HCT116 (cell line): Measurements from ENCODE around the gene LCNL1. TPM values are rescaled to one million over a fixed set of nuclear protein-coding genes. Genes with fewer than 3 reads are reported as not detected.

ENCODE experiments used
- ATAC-seq: fragments of 200-7000 bp; cut with Tn5 transposase; 2 replicates; pipeline ENCODE4 v1.9.1; 2020; ENCODE audit warnings: mild to moderate bottlenecking, moderate library complexity
- BruUV-seq: library from RNA; stranded (reverse); fragments of 400-500 nt; replicated peaks from 2 replicates; lab custom pipeline; 2021; lab: Mats Ljungman, UMichigan
- CTCF ChIA-PET: fragments of 300-600 bp; sonication (Branson Sonifier 250); formaldehyde crosslinking; loops from one replicate; lab custom pipeline; 2021; ENCODE audit warnings: antibody characterized with exemption; lab: Charles Lee
- POLR2A ChIA-PET: fragments of 300-600, 350-600 bp; sonication (Branson Sonifier 250); formaldehyde crosslinking; loops from one replicate; lab custom pipeline; 2021; ENCODE audit warnings: antibody characterized with exemption; lab: Charles Lee
- RAD21 ChIA-PET, 2 experiments: fragments of 300-600 bp; sonication (Branson Sonifier 250); formaldehyde crosslinking; loops; one replicate each; lab custom pipeline; 2023; ENCODE audit warnings: low total read pairs in 2 of 2; ENCODE audit not compliant: uncharacterized antibody in 2 of 2, unreplicated experiment in 2 of 2, low non-redundant PET in 1 of 2; lab: Charles Lee
- DNase-seq: peaks from one replicate; pipeline ENCODE4 v3.0.0-alpha.2; 2010; ENCODE audit warnings: low read depth, low spot score
- H2AFZ ChIP-seq: fragments of 200-600 bp; shearing (Covaris generic), sonication (generic); 2 replicates; pipeline ENCODE4 v1.6.1; 2017; ENCODE audit warnings: low read depth, mixed run types, mixed read lengths, antibody characterized with exemption, low read length; ENCODE audit not compliant: poor library complexity, severe bottlenecking
- H3K27ac ChIP-seq: 2 replicates; pipeline ENCODE4 v1.5.1; 2012; ENCODE audit warnings: low read depth, low read length
- H3K27me3 ChIP-seq: fragments of 200-600 bp; sonication (generic); 2 replicates; pipeline ENCODE4 v1.6.1; 2016; ENCODE audit warnings: mixed run types, low read length, mixed read lengths; ENCODE audit not compliant: insufficient read depth
- H3K36me3 ChIP-seq, 2 experiments: fragments of 200-500 bp in 1 of 2; fragments of 200-600 bp in 1 of 2; sonication (Bioruptor generic) in 1 of 2; sonication (generic) in 1 of 2; 2 replicates each; pipeline versions ENCODE4 v1.5.1 to v1.6.1; 2014 to 2016; ENCODE audit warnings: low read length in 2 of 2, inconsistent platforms in 1 of 2, mixed read lengths in 1 of 2, mixed run types in 1 of 2; ENCODE audit not compliant: insufficient read depth in 2 of 2, control insufficient read depth in 1 of 2
- H3K4me1 ChIP-seq, 2 experiments: fragments of 200-600 bp in 1 of 2; sonication (generic) in 1 of 2; 2 replicates each; pipeline versions ENCODE4 v1.5.1 to v1.6.1; 2012 to 2017; ENCODE audit warnings: low read length in 2 of 2, inconsistent platforms in 1 of 2, mild to moderate bottlenecking in 1 of 2, mixed read lengths in 1 of 2, mixed run types in 1 of 2, moderate library complexity in 1 of 2; ENCODE audit not compliant: insufficient read depth in 2 of 2, control insufficient read depth in 1 of 2
- H3K4me2 ChIP-seq: fragments of 200-600 bp; sonication (generic); 2 replicates; pipeline ENCODE4 v1.6.1; 2017; ENCODE audit warnings: mixed run types, low read length, mixed read lengths
- H3K4me3 ChIP-seq, 2 experiments: fragments of 200-600 bp in 1 of 2; sonication (generic) in 1 of 2; replicated peaks in 1 of 2; 2 replicates each; pipeline ENCODE4 v1.5.1; 2011 to 2016; ENCODE audit warnings: low read length in 2 of 2, control low read depth in 1 of 2, low read depth in 1 of 2, mild to moderate bottlenecking in 1 of 2, mixed read lengths in 1 of 2, mixed run types in 1 of 2
- H3K79me2 ChIP-seq: fragments of 200-600 bp; sonication (generic); 2 replicates; pipeline ENCODE4 v1.6.1; 2017; ENCODE audit warnings: mild to moderate bottlenecking, mixed run types, low read length, moderate library complexity, mixed read lengths; ENCODE audit not compliant: insufficient read depth
- H3K9ac ChIP-seq: fragments of 200-600 bp; sonication (generic); 2 replicates; pipeline ENCODE4 v1.6.1; 2016; ENCODE audit warnings: low read length, mixed read lengths
- H3K9me2 ChIP-seq: fragments of 200-600 bp; sonication (generic), shearing (Covaris generic); 2 replicates; pipeline ENCODE4 v1.6.1; 2017; ENCODE audit warnings: mixed run types, mild to moderate bottlenecking, moderate library complexity; ENCODE audit not compliant: insufficient read depth
- H3K9me3 ChIP-seq, 2 experiments: fragments of 200-500 bp in 1 of 2; fragments of 200-600 bp in 1 of 2; sonication (Bioruptor generic) in 1 of 2; sonication (generic) in 1 of 2; 2 replicates each; pipeline ENCODE4 v1.6.1; 2014 to 2017; ENCODE audit warnings: low read length in 2 of 2, mixed read lengths in 2 of 2, inconsistent platforms in 1 of 2, low read depth in 1 of 2, mild to moderate bottlenecking in 1 of 2, mixed run types in 1 of 2, moderate library complexity in 1 of 2; ENCODE audit not compliant: control insufficient read depth in 1 of 2, insufficient read depth in 1 of 2
- H4K20me1 ChIP-seq: fragments of 200-600 bp; sonication (generic), shearing (Covaris generic); 2 replicates; pipeline ENCODE4 v1.6.1; 2017; ENCODE audit warnings: mixed run types, mild to moderate bottlenecking, moderate library complexity; ENCODE audit not compliant: insufficient read depth
- CBX3 ChIP-seq: IDR thresholded peaks from 2 replicates; pipeline ENCODE4 v1.6.1; 2012; ENCODE audit warnings: low read depth
- CEBPB ChIP-seq: IDR thresholded peaks from 2 replicates; pipeline ENCODE4 v1.6.1; 2012; ENCODE audit warnings: low read depth
- ELF1 ChIP-seq: IDR thresholded peaks from 2 replicates; pipeline ENCODE4 v1.6.1; 2012; ENCODE audit warnings: low read depth, borderline replicate concordance
- EZH2 ChIP-seq: fragments of 200-600 bp; sonication (generic); IDR thresholded peaks from 2 replicates; pipeline ENCODE4 v1.6.1; 2017; ENCODE audit warnings: antibody characterized with exemption, mixed run types
- EZH2phosphoT487 ChIP-seq: fragments of 200-600 bp; IDR thresholded peaks from 2 replicates; pipeline ENCODE4 v1.6.1; 2018; ENCODE audit warnings: antibody characterized with exemption, borderline replicate concordance
- RAD21 ChIP-seq: IDR thresholded peaks from 2 replicates; pipeline ENCODE4 v1.6.1; 2012; ENCODE audit warnings: low read depth, mild to moderate bottlenecking
- SIN3A ChIP-seq: IDR thresholded peaks from 2 replicates; pipeline ENCODE4 v1.6.1; 2012; ENCODE audit warnings: low read depth
- SP1 ChIP-seq: IDR thresholded peaks from 2 replicates; pipeline ENCODE4 v1.6.1; 2012; ENCODE audit warnings: low read depth
- ZFX ChIP-seq: fragments of 450-650 bp; IDR thresholded peaks from 2 replicates; pipeline ENCODE4 v1.6.1; 2017
- intact Hi-C: fragments of 100-400 bp; cut with micrococcal nuclease; formaldehyde crosslinking; loops from 2 replicates; pipeline ENCODE4 v1.10.0; 2022
- total RNA-seq: library from RNA; stranded (reverse); gene quantifications from one replicate; pipeline ENCODE4 v1.2.1, GENCODE V29; 2021; ENCODE audit not compliant: unreplicated experiment
- TF ChIP-seq, protein P1 (sequence below): IDR thresholded peaks from 2 replicates; pipeline ENCODE4 v1.6.1; 2011; ENCODE audit warnings: mild to moderate bottlenecking, low read length, moderate library complexity; ENCODE audit not compliant: insufficient replicate concordance; ENCODE audit errors: extremely low read depth
- TF ChIP-seq, protein P2 (sequence below): IDR thresholded peaks from 2 replicates; pipeline ENCODE4 v1.6.1; 2012; ENCODE audit warnings: low read depth
- TF ChIP-seq, protein P3 (sequence below): IDR thresholded peaks from 2 replicates; pipeline ENCODE4 v1.6.1; 2012

LCNL1 gene
- total RNA-seq, 1 experiment from 2014 or later = 0.44 TPM

DNA sequence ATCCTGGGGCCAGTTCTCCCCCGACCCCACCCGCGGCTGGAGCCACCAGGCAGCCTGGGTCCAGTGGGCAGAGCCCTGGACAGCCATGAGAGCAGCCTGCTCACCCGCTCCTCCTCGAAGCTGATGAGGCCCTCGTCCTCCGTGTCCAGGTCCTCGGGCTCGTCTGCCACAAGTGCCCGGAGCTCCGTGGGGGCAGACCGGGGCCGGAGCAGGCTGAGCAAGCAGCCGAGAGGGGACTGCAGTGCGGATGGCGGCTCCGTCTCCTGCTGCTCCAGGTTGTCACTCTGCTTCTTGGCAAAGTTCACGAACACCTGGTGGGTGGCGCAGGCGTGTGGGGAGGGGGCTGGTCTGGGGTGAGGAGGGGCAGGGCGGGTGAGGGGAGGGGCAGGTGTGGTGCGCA lies 25.5 kb downstream of the LCNL1 start:
- TSS peak; percentile 9 for BruUV-seq
- no peak for DNase-seq

More for the DNA sequence above, 25.5 kb downstream of the LCNL1 start:
- ChIA-PET RAD21 (no interaction called here), POLR2A (no interaction called here), CTCF (no interaction called here)
- no peaks in the 10 kb centered on the region for H4K20me1 ChIP-seq
- H3K27me3 ChIP-seq = no peaks in the 10 kb centered on the region
- H3K9me3 ChIP-seq = peaks cover 0 to 4% of the 10 kb centered on the region in 2 experiments; a peak in 1 of 4 replicates
- intact Hi-C loops = no loop called here
- no peak overlapping the region for H3K4me3 ChIP-seq
- peaks cover 3 to 6% of the 10 kb centered on the region in 2 experiments; a peak in 3 of 4 replicates for H3K36me3 ChIP-seq
- H3K79me2 ChIP-seq = no peaks in the 10 kb centered on the region
- no peaks in the 10 kb centered on the region for H3K9me2 ChIP-seq
- no peak overlapping the region for H2AFZ ChIP-seq
- H3K27ac ChIP-seq = no peak overlapping the region
- no peaks in the 10 kb centered on the region for H3K4me1 ChIP-seq
- no peak for ATAC-seq
- TF ChIP-seq SP1 (no peak), SIN3A (no peak), ELF1 (no peak), EZH2phosphoT487 (no peak), CBX3 (no peak), ZFX (no peak), EZH2 (no peak), CEBPB (no peak), RAD21 (no peak)
- TF ChIP-seq, protein P1, sequence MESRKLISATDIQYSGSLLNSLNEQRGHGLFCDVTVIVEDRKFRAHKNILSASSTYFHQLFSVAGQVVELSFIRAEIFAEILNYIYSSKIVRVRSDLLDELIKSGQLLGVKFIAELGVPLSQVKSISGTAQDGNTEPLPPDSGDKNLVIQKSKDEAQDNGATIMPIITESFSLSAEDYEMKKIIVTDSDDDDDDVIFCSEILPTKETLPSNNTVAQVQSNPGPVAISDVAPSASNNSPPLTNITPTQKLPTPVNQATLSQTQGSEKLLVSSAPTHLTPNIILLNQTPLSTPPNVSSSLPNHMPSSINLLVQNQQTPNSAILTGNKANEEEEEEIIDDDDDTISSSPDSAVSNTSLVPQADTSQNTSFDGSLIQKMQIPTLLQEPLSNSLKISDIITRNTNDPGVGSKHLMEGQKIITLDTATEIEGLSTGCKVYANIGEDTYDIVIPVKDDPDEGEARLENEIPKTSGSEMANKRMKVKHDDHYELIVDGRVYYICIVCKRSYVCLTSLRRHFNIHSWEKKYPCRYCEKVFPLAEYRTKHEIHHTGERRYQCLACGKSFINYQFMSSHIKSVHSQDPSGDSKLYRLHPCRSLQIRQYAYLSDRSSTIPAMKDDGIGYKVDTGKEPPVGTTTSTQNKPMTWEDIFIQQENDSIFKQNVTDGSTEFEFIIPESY = no peak
- TF ChIP-seq, protein P2, sequence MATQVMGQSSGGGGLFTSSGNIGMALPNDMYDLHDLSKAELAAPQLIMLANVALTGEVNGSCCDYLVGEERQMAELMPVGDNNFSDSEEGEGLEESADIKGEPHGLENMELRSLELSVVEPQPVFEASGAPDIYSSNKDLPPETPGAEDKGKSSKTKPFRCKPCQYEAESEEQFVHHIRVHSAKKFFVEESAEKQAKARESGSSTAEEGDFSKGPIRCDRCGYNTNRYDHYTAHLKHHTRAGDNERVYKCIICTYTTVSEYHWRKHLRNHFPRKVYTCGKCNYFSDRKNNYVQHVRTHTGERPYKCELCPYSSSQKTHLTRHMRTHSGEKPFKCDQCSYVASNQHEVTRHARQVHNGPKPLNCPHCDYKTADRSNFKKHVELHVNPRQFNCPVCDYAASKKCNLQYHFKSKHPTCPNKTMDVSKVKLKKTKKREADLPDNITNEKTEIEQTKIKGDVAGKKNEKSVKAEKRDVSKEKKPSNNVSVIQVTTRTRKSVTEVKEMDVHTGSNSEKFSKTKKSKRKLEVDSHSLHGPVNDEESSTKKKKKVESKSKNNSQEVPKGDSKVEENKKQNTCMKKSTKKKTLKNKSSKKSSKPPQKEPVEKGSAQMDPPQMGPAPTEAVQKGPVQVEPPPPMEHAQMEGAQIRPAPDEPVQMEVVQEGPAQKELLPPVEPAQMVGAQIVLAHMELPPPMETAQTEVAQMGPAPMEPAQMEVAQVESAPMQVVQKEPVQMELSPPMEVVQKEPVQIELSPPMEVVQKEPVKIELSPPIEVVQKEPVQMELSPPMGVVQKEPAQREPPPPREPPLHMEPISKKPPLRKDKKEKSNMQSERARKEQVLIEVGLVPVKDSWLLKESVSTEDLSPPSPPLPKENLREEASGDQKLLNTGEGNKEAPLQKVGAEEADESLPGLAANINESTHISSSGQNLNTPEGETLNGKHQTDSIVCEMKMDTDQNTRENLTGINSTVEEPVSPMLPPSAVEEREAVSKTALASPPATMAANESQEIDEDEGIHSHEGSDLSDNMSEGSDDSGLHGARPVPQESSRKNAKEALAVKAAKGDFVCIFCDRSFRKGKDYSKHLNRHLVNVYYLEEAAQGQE = no peak
- TF ChIP-seq, protein P3, sequence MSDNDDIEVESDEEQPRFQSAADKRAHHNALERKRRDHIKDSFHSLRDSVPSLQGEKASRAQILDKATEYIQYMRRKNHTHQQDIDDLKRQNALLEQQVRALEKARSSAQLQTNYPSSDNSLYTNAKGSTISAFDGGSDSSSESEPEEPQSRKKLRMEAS = no peak
- no peak overlapping the region for H3K9ac ChIP-seq
- H3K4me2 ChIP-seq = no peak overlapping the region
